ENCODE data around the gene NBEA. TPM values are rescaled to one million over a fixed set of nuclear protein-coding genes. Genes with fewer than 3 reads are reported as not detected.
"Not testable (repeated sequence)": the region's sequence is repeated elsewhere in the genome, so short reads cannot be mapped to it uniquely, and the experiment has no call there.

Gene NBEA
- total RNA-seq, 1 donor, result 4.0 TPM

DNA sequence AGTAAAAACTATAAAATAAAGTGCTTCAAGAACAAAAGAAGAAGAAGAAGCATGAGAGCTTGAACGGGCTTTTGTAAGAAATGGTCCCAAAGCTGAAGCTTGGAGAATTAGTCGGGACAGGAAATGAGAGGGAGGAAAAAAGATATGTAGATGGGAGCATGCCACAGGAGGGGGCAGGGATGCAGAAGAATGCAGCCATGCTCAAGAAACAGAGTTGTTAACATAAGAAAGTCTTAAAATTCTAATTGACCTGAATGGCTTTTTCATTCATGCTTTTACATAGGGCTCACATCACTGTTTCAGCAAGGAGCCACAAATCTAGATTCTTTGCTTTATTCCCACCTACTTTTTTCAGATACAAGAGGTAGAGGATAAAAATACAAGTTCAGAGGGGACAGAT lies 27.7 kb upstream of the NBEA start:
- Histone ChIP-seq H3K4me3 (ENCODE audit: insufficient read depth, low read length) (no peak overlapping the region), H3K79me2 (ENCODE audit: insufficient read depth, low read length) (no peaks in the 10 kb centered on the region), H3K4me2 (ENCODE audit: insufficient read depth, low read length) (no peak overlapping the region), H2AFZ (ENCODE audit: low read length) (no peak overlapping the region), H3K36me3 (ENCODE audit: insufficient read depth, low read length) (no peaks in the 10 kb centered on the region), H3K27ac (ENCODE audit: low read depth, low read length) (no peak overlapping the region), H3K27me3 (ENCODE audit: insufficient read depth, low read length) (no peaks in the 10 kb centered on the region), H3K9me3 (ENCODE audit: low read depth, low read length) (no peaks in the 10 kb centered on the region), H4K20me1 (ENCODE audit: insufficient read depth, low read length) (no peaks in the 10 kb centered on the region), H3K4me1 (ENCODE audit: insufficient read depth, low read length) (no peaks in the 10 kb centered on the region)
- TF ChIP-seq, protein P1, sequence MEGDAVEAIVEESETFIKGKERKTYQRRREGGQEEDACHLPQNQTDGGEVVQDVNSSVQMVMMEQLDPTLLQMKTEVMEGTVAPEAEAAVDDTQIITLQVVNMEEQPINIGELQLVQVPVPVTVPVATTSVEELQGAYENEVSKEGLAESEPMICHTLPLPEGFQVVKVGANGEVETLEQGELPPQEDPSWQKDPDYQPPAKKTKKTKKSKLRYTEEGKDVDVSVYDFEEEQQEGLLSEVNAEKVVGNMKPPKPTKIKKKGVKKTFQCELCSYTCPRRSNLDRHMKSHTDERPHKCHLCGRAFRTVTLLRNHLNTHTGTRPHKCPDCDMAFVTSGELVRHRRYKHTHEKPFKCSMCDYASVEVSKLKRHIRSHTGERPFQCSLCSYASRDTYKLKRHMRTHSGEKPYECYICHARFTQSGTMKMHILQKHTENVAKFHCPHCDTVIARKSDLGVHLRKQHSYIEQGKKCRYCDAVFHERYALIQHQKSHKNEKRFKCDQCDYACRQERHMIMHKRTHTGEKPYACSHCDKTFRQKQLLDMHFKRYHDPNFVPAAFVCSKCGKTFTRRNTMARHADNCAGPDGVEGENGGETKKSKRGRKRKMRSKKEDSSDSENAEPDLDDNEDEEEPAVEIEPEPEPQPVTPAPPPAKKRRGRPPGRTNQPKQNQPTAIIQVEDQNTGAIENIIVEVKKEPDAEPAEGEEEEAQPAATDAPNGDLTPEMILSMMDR (IDR thresholded peaks at IDR 0.05; ENCODE audit: extremely low read depth, low read depth, low read length), result no peak
- DNase-seq (ENCODE audit: insufficient read length, low spot score, missing footprints), result no peak

GRCh38 chr13:34926508-34926907 lies 15.6 kb upstream of the NBEA start:
- TF ChIP-seq, protein P1 (IDR thresholded peaks at IDR 0.05; ENCODE audit: extremely low read depth, low read depth, low read length), result no peak
- H3K4me2 ChIP-seq (ENCODE audit: insufficient read depth, low read length), result no peak overlapping the region
- no peaks in the 10 kb centered on the region for H3K4me1 ChIP-seq (ENCODE audit: insufficient read depth, low read length)
- H3K4me3 ChIP-seq (ENCODE audit: insufficient read depth, low read length), result no peak overlapping the region
- H4K20me1 ChIP-seq (ENCODE audit: insufficient read depth, low read length), result no peaks in the 10 kb centered on the region
- DNase-seq (ENCODE audit: insufficient read length, low spot score, missing footprints), result no peak
- H3K9me3 ChIP-seq (ENCODE audit: low read depth, low read length), result no peaks in the 10 kb centered on the region
- H3K27me3 ChIP-seq (ENCODE audit: insufficient read depth, low read length), result no peaks in the 10 kb centered on the region
- no peaks in the 10 kb centered on the region for H3K36me3 ChIP-seq (ENCODE audit: insufficient read depth, low read length)
- H2AFZ ChIP-seq (ENCODE audit: low read length), result no peak overlapping the region
- no peaks in the 10 kb centered on the region for H3K79me2 ChIP-seq (ENCODE audit: insufficient read depth, low read length)
- H3K27ac ChIP-seq (ENCODE audit: low read depth, low read length), result no peak overlapping the region

GRCh38 chr13:34928676-34929075 lies 13.4 kb upstream of the NBEA start:
- H3K4me2 ChIP-seq (ENCODE audit: insufficient read depth, low read length); H3K36me3 ChIP-seq (ENCODE audit: insufficient read depth, low read length); H3K27me3 ChIP-seq (ENCODE audit: insufficient read depth, low read length); H3K79me2 ChIP-seq (ENCODE audit: insufficient read depth, low read length); H2AFZ ChIP-seq (ENCODE audit: low read length); H4K20me1 ChIP-seq (ENCODE audit: insufficient read depth, low read length); H3K4me1 ChIP-seq (ENCODE audit: insufficient read depth, low read length); DNase-seq (ENCODE audit: insufficient read length, low spot score, missing footprints); H3K9me3 ChIP-seq (ENCODE audit: low read depth, low read length); H3K4me3 ChIP-seq (ENCODE audit: insufficient read depth, low read length); H3K27ac ChIP-seq (ENCODE audit: low read depth, low read length): not testable (repeated sequence)

DNA sequence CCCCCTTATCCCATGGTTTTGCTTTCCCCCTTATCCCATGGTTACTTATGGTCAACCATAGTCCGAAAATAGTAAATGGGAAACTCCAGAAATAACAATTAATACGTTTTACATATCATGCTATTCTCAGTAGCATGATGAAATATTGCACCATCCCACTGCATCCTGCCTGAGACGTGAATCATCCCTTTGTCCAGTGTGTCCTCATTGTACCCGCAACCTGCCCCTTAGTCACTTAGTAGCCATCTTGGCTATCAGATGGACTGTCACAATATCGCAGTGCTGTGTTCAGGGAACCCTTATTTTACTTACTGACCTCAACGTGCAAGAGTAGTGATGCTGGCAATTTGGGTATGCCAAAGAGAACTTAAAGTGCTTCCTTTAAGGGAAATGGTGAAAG lies 10.5 kb upstream of the NBEA start:
- Histone ChIP-seq H3K36me3 (ENCODE audit: insufficient read depth, low read length) (no peaks in the 10 kb centered on the region), H3K4me3 (ENCODE audit: insufficient read depth, low read length) (no peak overlapping the region), H2AFZ (ENCODE audit: low read length) (no peak overlapping the region), H3K9me3 (ENCODE audit: low read depth, low read length) (no peaks in the 10 kb centered on the region), H4K20me1 (ENCODE audit: insufficient read depth, low read length) (no peaks in the 10 kb centered on the region), H3K4me2 (ENCODE audit: insufficient read depth, low read length) (no peak overlapping the region), H3K27me3 (ENCODE audit: insufficient read depth, low read length) (no peaks in the 10 kb centered on the region), H3K79me2 (ENCODE audit: insufficient read depth, low read length) (no peaks in the 10 kb centered on the region), H3K4me1 (ENCODE audit: insufficient read depth, low read length) (no peaks in the 10 kb centered on the region), H3K27ac (ENCODE audit: low read depth, low read length) (no peak overlapping the region)
- DNase-seq (ENCODE audit: insufficient read length, low spot score, missing footprints), result no peak
- TF ChIP-seq, protein P1 (IDR thresholded peaks at IDR 0.05; ENCODE audit: extremely low read depth, low read depth, low read length), result no peak
